Testis (tissue), 3 donors: ENCODE measurements around the gene GLYATL1. TPM values are rescaled to one million over a fixed set of nuclear protein-coding genes. Genes with fewer than 3 reads are reported as not detected.

Experiments
- DNase-seq: peaks from one replicate; pipeline ENCODE4 v3.0.0-alpha.2; 2019
- H3K27ac ChIP-seq, 2 donors: fragments of 200-600 bp; sonication (generic); one replicate each; pipeline ENCODE4 v1.5.1; 2019
- H3K27me3 ChIP-seq: fragments of 200-600 bp; sonication (generic); one replicate; pipeline ENCODE4 v1.5.1; 2019
- H3K36me3 ChIP-seq: fragments of 200-600 bp; sonication (generic); one replicate; pipeline ENCODE4 v1.5.1; 2017; ENCODE audit warnings: low read depth; ENCODE audit errors: missing control alignments
- H3K4me1 ChIP-seq: fragments of 200-600 bp; sonication (generic); one replicate; pipeline ENCODE4 v1.5.1; 2019
- H3K4me3 ChIP-seq, 2 donors: fragments of 200-600 bp; sonication (generic); one replicate each; pipeline ENCODE4 v1.5.1; 2017 to 2019
- H3K9me3 ChIP-seq: fragments of 200-600 bp; sonication (generic); one replicate; pipeline ENCODE4 v1.5.1; 2017
- POLR2A ChIP-seq: fragments of 450-650 bp; IDR thresholded peaks from one replicate; pipeline ENCODE4 v1.6.1; 2017; ENCODE audit warnings: antibody characterized with exemption, mild to moderate bottlenecking, moderate library complexity
- WGBS, 2 donors: methylation state at CpG; one replicate each; pipeline ENCODE4 v1.1.5; 2018; 5-methylcytosine and 5-hydroxymethylcytosine counted together
- intact Hi-C: fragments of 100-400 bp; cut with DNase I; formaldehyde crosslinking; loops from one replicate; pipeline ENCODE4 v1.15.1; 2023; ENCODE audit warnings: low total_unique reads
- polyA plus RNA-seq: library from polyadenylated mRNA; stranded (reverse); fragments of 350-450 nt; fragmentation: Illumina TruSeq; extraction: RNeasy Lipid Tissue Mini Kit (QIAGEN cat#74804); gene quantifications from one replicate; pipeline ENCODE4 v1.2.3, GENCODE V29; 2014; ENCODE audit warnings: low read depth, low replicate concordance; ENCODE audit not compliant: insufficient read depth
- total RNA-seq, 2 donors: library from RNA; depleted of rRNA; stranded (reverse); fragments of >200 nt; gene quantifications; one replicate each; pipeline ENCODE4 v1.2.3, GENCODE V29; 2016
- TF ChIP-seq, protein P1 (sequence below), 3 experiments: fragments of 450-650 bp in 2 of 3; fragments of 200-600 bp in 1 of 3; sonication (generic) in 1 of 3; IDR thresholded peaks; one replicate each; pipeline ENCODE4 v1.5.1; 2016 to 2019; ENCODE audit warnings: antibody characterized with exemption in 3 of 3, mild to moderate bottlenecking in 2 of 3, moderate library complexity in 1 of 3

The GLYATL1 gene
- total and polyA plus RNA-seq, 3 donors from 2014 or later = 0.40 to 1.4 TPM; not detected in 1

- peak; percentile 60 for DNase-seq
- TF ChIP-seq, protein P1, sequence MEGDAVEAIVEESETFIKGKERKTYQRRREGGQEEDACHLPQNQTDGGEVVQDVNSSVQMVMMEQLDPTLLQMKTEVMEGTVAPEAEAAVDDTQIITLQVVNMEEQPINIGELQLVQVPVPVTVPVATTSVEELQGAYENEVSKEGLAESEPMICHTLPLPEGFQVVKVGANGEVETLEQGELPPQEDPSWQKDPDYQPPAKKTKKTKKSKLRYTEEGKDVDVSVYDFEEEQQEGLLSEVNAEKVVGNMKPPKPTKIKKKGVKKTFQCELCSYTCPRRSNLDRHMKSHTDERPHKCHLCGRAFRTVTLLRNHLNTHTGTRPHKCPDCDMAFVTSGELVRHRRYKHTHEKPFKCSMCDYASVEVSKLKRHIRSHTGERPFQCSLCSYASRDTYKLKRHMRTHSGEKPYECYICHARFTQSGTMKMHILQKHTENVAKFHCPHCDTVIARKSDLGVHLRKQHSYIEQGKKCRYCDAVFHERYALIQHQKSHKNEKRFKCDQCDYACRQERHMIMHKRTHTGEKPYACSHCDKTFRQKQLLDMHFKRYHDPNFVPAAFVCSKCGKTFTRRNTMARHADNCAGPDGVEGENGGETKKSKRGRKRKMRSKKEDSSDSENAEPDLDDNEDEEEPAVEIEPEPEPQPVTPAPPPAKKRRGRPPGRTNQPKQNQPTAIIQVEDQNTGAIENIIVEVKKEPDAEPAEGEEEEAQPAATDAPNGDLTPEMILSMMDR (IDR thresholded peaks at IDR 0.05) = peak in 1 of 3 experiments; percentile 38
- no peak for TF ChIP-seq POLR2A
- 73 to 77% methylated on average over 2 of the region's 2 CpGs for WGBS, 2 donors
Measured at GRCh38 chr11:58958500-58958899, 19.2 kb downstream of the GLYATL1 start.

GRCh38 chr11:58963551-58964104 is 24.3 kb downstream of the GLYATL1 start:
- Histone ChIP-seq H3K36me3 (no peaks in the 10 kb centered on the region), H3K4me3 (peak overlapping the region; percentile 5 to 26), H3K9me3 (no peaks in the 10 kb centered on the region), H3K4me1 (no peaks in the 10 kb centered on the region), H3K27me3 (no peaks in the 10 kb centered on the region), H3K27ac (no peak overlapping the region)
- DNase-seq = peak; percentile 19
- intact Hi-C loops = no loop called here
- WGBS, 2 donors = 20 to 40% methylated on average over 26 to 27 of the region's 27 CpGs
- TF ChIP-seq, protein P1 (IDR thresholded peaks at IDR 0.05) = no peak
- no peak for TF ChIP-seq POLR2A

More at GRCh38 chr11:58958500-58958899, 19.2 kb downstream of the GLYATL1 start:
- H3K4me1 ChIP-seq = no peaks in the 10 kb centered on the region
- no peaks in the 10 kb centered on the region for H3K9me3 ChIP-seq
- no peak overlapping the region for H3K4me3 ChIP-seq
- no peak overlapping the region for H3K27ac ChIP-seq
- intact Hi-C loops = no loop called here
- no peaks in the 10 kb centered on the region for H3K27me3 ChIP-seq
- H3K36me3 ChIP-seq = no peaks in the 10 kb centered on the region

DNA sequence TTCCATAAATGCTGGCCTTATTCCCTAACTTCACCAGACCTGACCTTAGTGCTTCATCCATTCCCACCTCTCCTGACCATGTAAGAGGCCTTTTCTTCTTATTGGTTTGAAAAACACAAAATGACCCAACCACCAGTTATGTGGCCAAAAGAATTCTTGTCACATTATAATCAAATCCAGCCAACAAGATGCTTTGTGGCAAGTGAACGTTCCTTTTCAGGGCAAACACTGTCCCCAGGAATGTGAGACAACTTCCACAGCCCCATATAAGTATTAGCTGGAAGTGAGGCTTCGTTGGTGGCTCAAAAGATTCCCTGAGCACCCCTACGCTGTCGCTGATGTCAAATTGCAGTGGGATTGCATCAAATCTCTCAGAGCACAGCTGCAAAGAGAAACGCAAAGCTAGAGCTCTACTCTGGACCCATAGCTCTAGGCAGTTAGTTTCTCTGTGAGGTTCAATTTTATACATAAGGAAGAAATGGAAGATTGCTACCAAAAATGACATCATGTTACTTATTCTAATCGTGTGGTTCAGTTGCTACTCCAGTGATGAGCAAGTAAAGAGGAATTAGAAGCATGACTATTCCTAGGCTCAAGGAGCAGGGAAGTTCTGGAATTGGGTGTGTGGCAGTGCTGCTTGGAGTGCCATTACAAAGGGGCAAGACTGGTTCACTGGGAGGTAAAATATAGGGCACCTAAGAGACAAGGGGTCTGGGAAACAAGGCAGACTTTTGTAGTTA is 26.1 kb downstream of the GLYATL1 start:
- TF ChIP-seq POLR2A = no peak
- TF ChIP-seq, protein P1 (IDR thresholded peaks at IDR 0.05) = no peak
- no peaks in the 10 kb centered on the region for H3K27me3 ChIP-seq
- WGBS, 2 donors = 72% methylated on average over 6 of the region's 6 CpGs
- no peak overlapping the region for H3K27ac ChIP-seq
- no peak for DNase-seq
- no peaks in the 10 kb centered on the region for H3K36me3 ChIP-seq
- H3K9me3 ChIP-seq = no peaks in the 10 kb centered on the region
- intact Hi-C loops = no loop called here
- no peaks in the 10 kb centered on the region for H3K4me1 ChIP-seq
- no peak overlapping the region for H3K4me3 ChIP-seq

DNA sequence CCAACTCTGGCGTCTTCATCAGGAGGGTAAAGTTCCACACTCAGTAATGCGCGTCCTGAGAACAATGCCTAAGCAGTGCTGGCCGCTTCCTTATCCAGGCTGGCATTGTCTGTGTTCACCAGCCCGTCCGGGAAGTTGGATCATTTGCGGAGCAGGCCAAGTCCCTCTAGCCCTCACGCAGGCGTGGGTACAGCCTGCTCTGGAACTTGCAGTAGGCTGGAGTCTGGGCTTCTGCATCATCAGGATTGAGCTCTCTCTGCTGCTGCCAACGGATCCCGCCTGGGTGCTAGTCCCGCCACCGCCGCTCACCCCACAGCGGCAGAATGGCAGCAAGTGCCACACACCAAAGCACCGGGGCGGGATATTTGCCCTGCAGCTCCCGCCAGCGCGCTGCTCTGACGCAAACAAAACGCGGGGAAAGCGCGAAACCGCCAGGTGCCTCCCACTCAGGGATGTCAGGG is 29.0 kb downstream of the GLYATL1 start:
- Histone ChIP-seq H3K9me3 (no peaks in the 10 kb centered on the region), H3K4me3 (no peak overlapping the region), H3K4me1 (no peaks in the 10 kb centered on the region), H3K36me3 (no peaks in the 10 kb centered on the region), H3K27me3 (no peaks in the 10 kb centered on the region), H3K27ac (no peak overlapping the region)
- 22 to 65% methylated on average over 19 to 26 of the region's 26 CpGs for WGBS, 2 donors
- peak; percentile 13 for DNase-seq
- no peak for TF ChIP-seq POLR2A
- TF ChIP-seq, protein P1 (IDR thresholded peaks at IDR 0.05) = no peak
- intact Hi-C loops = no loop called here
